Measurements from ENCODE around the gene MICU2.
"Not testable (repeated sequence)": the region's sequence is repeated elsewhere in the genome, so short reads cannot be mapped to it uniquely, and the experiment has no call there.

Gene MICU2

DNA sequence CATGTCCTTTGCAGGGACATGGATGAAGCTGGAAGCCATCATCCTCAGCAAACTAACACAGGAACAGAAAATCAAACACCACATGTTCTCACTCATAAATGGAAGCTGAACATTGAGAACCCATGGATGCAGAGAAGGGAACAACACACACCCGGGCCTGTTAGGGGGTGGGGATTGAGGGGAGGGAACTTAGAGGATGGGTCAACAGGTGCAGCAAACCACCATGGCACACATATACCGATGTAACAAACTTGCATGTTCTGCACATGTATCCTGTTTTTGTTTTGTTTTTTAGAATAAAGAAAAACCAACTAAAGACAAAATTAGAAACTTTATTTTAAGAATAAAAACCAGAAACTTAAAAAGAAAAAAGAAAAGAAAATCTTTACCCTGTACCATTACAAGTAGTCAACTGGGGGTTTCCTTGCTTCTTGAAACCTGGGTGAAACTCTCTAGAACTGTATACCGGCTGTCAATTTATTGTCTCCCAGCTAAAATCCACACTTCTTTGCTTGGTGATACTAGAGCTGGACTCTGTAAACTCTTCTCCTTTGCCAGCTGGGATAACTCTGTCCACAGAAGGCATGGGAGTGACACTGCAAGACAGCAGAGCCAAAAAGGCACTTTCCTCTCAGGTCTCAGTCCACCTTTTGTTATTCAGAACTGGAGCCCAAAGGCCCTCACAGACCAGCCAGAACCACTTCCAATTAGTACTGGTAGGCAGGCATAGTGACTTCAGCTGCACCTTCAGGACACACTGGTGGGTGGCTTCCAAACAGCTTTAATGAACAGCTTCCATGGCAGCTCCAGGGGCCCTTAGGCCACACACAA, 9.0 kb downstream of the MICU2 start:
- DNase-seq (ENCODE audit: low read depth, low spot score), result no peak

DNA sequence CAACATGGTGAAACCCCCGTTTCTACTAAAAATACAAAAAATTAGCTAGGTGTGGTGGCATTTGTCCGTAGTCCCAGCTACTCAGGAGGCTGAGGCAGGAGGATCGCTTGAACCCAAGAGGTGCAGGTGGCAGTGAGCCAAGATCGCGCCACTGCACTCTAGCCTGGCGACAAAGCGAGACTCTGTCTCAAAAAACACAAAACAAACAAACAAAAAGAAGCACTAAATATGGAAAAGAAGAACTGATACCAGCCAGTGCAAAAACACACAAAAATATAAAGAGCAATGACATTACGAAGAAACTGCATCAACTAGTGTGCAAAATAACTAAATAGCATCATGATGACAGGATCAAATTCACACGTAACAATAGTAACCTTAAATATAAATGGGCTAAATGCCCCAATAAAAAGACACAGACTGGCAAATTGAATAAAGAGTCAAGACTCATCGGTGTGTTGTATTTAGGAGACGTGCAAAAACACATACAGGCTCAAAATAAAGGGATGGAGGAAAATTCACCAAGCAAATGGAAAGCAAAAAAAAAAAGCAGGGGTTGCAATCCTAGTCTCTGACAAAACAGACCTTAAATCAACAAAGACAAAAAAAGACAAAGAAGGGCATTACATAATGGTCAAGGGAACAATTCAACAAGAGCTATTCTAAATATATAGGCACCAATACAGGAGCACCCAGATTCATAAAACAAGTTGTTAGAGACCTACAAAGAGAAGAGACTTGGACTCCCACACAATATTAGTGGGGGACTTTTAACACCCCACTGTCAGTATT, 13.1 kb downstream of the MICU2 start:
- DNase-seq (ENCODE audit: low read depth, low spot score), result not testable (repeated sequence)

DNA sequence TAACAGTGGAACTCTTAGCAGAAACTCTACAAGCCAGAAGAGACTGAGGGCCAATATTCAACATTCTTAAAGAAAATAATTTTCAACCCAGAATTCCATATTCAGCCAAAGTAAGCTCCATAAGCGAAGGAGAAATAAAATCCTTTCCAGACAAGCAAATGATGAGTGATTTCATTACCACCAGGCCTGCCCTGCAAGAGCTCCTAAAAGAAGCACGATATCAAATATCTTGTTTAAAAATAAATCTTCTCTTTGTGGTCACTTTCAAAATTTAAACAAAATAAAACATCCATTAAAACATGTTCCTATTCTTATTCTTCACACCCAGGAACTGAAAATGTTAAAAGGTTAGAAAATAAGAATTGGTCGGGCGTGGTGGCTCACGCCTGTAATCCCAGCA, 13.7 kb downstream of the MICU2 start:
- no peak for DNase-seq (ENCODE audit: low read depth, low spot score)

DNA sequence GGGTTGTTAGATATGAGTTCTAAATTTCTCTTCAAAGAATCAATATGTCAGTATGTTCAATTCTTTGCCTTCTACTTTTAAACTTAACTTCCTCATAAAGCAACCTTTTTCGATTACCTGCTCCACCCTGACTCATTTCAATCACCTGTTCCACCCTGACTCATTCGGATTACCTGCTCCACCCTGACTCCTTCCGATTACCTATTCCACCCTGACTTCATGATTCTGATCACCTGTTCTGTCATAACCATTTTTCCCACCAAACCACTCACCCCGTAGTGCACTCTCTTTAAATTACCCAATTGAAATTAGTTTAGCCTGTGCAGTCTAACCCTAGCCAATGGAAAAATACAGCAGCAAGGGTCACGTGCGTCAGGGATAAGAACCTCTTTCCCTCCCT, 14.5 kb downstream of the MICU2 start:
- DNase-seq (ENCODE audit: low read depth, low spot score), result not testable (repeated sequence)

DNA sequence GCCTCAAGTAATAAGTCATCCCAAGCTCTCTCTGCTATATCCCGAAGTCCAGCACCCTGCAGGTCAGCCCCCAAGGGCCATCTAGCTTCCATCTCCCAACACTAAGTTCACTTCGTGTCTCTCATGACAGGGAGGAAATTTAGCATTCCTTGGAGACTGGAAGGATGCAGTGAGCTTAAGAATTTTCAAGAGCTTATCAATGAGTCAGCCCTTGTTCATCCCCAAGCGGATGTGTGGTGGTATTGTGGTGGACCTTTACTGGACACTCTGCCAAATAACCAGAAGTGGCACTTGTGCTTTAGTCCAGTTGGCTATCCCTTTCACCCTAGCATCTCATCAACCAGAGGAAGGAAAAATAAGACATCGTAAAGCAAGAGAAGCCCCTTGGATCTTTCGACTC, 15.6 kb downstream of the MICU2 start:
- not testable (repeated sequence) for DNase-seq (ENCODE audit: low read depth, low spot score)

DNA sequence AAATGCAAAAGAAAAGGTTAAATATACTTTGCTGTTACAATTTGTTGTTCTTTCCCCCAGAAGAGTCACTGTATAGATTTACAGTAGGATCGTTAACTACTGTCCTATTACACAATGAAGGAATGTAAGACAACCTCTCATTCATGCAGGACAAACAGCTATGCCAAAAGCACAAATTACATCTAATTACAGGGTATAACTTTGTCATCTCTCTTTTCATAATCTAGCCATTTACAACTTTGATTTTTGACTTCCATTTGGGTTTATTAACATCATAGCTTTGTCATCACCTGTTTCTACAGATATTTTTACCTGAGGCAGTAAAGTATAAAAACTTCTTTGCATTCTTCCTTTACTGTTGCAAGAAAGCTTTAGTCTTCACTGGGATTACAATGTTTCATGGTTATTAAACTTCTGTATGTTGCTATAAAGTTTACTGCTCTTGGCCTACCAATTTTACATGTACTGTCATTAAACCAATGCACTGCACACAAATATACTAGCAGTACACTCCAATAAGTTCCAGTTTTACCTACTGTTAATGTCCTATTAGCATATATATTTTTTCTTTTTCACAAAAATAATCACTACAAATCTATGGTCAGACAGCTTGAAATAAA, 18.9 kb downstream of the MICU2 start:
- no peak for DNase-seq (ENCODE audit: low read depth, low spot score)

DNA sequence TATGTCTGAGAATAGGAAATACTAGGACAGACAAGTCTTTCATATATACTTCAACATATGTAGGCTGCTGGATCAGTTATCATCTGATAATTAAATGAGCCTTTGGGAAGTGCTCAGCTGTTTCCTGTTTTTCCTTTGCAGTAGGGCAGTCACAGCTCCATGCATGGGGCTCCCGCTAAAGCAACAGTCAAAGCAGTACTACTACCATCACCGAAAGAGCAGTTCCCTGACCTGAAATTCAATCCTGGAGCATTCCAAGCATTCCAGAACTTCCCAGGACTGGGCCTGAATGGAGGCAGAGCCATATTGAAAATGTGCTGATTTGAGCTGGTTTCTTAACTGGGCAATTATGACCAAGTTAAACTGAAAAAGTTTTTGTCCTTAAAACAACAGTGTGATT, 20.5 kb downstream of the MICU2 start:
- DNase-seq (ENCODE audit: low read depth, low spot score), result peak; percentile 44

DNA sequence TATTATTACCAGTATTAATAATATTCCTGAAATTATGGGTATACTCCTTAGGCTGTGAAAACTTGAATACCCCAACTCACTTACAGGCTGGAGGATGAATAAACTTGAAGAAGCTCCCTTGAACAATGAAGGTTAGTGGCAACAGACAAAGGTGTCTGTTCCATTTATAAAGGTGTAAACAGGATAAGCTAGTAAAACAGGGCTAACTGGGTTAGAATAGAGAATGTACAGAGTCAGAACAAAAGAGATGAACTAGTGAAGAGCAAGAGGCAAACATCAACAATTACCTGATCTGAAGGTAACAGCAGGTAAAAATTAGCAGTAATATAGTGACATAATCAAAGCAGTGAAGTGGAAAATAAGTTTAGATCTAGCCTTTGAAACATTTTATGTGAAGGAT, 23.2 kb downstream of the MICU2 start:
- DNase-seq (ENCODE audit: low read depth, low spot score), result no peak

DNA sequence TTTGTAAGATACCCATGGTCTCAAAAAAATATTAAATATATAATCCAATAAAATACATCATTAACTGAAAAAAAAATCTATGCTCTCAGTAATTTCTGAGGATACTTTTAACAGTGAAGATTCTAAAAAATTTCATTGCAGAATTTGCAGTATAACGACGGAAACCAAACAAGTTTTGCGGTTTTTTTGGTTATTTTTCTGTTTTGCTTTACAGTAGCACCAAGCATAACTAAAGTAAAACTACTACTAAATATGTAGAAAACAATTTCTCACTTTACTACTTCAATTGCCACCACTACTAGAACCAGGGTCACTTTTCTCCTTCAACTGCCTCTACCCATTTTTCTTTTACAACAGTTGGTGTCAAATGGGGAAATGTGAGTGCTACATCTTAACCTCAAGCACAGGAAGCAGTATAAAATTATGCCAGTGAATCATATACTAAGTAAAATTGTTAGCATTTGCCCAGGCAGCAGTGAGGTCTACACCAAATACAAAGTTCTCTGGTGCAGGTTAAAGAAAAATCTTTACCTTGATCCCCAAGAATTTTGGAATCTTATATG, 24.1 kb downstream of the MICU2 start:
- no peak for DNase-seq (ENCODE audit: low read depth, low spot score)

DNA sequence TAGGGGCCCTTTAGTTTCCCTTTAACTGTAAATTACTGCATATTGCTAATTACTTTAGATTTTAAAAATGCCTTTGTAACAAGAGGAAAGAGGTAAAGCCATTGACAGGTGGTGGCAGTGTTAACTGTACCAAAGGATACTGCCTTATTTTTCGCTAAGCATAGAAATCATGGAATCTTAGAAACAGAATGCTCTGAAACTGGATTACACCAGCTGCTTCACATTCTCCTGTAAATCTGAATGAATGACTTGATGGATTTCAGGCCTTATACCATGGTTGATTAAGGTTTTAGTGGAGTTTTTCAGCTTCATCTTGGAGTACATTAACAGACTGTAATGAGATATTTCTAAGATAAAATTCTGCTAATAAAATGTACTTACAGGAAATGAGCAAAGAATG, 25.2 kb downstream of the MICU2 start:
- no peak for DNase-seq (ENCODE audit: low read depth, low spot score)

DNA sequence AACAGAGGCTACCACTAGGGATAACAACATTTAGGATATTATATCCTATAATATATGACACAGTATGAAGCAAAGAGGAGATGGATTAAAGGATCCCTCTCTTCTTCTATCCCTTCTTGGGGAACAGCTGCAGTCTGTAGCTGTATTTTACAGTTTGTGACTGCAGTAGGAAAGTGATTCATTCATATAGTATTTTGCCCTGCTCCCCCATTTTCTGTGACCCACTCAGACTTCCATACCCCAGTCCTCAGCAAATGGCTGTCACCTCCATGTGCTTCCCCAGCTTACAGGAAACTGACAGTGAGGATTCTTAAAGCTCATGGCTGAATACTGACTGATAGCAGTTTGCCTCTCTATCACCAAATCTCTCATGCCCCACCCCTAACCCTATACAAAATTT, 27.5 kb downstream of the MICU2 start:
- no peak for DNase-seq (ENCODE audit: low read depth, low spot score)

DNA sequence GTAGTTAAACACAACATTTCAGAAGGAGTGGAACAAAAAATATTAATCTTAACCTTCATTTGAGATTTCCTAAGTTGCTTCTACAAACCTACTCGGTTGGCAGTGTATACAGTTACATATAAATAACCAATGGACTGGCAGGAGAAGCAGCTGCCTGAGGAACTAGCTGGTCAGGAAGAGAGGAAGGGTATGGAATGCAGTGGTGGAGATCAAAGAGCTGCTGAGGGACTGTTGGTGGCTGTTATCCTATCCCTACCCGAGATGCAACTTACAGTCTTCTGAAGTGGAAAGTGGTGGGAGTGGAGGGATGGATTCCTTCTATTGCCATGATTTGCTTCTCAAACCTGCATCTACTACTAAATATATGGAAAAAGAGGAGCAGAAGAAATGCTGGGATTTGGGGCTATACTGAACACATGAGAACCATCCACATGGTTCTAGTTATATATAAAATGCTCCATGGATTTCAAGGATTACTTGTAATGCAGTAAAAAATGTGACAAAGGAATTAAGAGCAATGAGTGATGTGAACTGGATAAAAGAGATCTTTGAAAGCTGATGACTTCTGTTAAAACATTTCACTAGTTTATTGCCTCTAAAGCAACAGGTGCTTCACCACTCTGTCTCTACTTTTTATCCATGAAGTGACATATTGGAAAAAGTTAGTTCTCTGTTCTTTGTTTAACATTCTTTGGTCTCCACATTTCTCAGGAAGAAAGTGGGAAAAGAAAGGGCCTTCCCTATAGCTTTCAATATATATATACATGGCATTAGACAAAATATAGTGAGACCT, 29.9 kb downstream of the MICU2 start:
- no peak for DNase-seq (ENCODE audit: low read depth, low spot score)

DNA sequence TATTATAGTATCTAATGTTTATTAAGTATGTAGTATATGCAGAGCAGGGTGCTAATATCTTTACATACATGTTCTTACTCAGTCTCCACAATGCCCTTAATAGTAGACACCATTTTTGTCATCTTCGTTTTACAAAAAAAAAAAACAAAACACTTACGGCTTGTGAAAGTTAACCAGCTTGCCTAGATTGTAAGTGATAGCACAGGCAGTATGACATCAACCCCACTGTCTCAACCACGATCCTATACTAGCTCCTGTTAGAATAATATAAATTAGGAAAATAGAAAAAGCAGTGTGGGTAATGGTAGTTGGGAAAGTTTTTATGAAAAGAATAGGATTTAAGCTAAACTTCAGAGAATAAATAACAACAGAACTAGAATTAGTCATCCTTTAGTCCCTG, 34.3 kb downstream of the MICU2 start:
- no peak for DNase-seq (ENCODE audit: low read depth, low spot score)

DNA sequence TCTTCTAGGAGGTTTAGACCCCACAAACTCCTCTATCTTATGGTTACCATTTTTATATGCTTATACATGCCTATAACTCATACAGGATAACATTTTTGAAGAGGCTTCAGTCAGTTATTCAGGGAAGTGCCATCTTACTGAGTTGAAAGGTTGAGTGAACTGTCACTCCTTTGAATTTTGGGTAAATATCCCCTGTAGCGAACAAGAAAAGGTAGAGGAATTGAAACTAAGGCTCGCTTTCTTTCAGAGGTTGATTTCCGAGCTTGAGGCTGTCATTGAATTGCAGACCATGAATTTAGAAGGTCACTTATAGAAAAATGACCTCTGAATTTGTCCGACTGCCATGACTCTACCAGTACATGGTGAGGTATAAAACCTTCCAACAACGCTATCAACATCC, 35.1 kb downstream of the MICU2 start:
- no peak for DNase-seq (ENCODE audit: low read depth, low spot score)

DNA sequence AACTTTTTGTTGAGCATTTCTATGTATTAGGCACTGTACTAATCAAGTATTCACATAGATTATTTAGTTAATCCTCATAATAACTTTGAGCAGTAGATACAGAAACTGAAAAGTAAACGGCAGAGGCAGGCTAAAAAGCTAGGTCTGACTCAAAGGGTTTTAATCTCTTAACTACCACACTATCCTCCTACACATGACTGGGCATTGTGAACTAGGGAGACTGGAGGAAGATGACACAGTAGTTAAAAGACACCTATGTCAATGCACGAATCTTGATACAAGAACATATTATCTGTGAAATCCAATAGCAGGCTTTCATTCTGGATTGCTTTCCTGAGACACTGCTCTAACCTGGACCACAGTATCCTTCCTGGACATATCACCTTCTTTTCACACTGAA, 36.3 kb downstream of the MICU2 start:
- DNase-seq (ENCODE audit: low read depth, low spot score), result no peak

DNA sequence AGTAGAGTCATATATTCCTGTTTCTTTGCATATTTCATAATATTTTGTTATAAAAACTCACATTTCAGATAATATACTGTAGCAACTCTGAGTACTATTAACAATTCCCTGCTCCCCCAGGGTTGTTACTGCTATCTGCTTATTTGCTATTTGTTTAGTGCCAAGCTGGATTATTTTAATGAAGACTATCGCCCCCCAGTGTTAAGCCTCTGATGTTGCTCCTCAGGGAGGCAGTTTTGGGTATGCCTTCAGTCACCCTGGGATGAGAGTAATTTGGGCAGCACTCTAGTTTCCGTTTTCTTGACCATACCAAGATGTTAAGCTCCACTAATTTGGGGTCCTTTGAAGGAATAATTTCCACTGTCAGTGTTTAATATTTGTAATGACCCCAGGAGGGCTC, 46.0 kb downstream of the MICU2 start:
- no peak for DNase-seq (ENCODE audit: low read depth, low spot score)

DNA sequence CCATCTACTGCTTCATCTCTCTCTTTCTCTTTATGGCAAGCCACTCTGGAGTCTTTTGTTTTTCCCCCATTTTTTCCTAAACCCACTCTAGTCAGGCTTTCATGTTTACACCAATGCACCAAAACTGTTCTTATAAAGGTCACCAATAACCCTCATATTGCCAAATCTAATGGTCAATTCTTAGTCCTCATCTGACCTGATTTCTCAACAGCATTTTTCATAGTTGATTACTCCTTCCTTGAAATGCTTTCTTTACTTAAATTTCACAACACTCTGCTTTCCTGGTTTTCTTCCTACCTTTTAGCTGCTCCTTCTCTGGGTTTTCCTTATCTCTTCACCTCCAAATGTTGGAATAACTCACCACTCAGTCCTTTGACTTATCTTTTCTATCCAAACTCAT, 47.9 kb downstream of the MICU2 start:
- no peak for DNase-seq (ENCODE audit: low read depth, low spot score)

DNA sequence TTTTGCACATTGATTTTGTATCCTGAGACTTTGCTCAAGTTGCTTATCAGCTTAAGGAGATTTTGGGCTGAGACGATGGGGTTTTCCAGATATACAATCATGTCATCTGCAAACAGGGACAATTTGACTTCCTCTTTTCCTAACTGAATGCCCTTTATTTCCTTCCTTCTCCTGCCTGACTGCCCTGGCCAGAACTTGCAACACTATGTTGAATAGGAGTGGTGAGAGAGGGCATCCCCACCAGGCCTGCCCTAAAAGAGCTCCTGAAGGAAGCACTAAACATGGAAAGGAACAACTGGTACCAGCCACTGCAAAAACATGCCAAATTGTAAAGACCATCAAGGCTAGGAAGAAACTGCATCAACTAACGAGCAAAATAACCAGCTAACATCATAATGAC, 50.7 kb downstream of the MICU2 start:
- DNase-seq (ENCODE audit: low read depth, low spot score), result not testable (repeated sequence)

DNA sequence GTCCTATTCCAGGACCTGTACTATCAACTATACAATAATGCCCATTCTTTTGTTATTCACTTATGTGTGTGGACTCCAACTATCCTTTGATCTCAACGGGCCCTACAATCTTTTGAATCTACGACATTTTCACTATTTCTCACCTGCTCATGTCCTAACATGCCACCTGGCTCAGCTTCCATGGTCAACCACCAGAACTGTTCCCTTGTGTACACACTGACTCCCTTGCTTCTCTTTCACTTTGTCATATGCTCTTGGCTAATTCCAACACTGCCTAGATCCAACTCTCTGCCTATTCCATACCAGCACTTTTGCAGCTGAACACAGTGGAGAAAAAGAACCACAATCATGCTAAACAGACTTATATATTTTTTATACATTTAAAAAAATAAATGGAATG, 53.1 kb downstream of the MICU2 start:
- no peak for DNase-seq (ENCODE audit: low read depth, low spot score)

DNA sequence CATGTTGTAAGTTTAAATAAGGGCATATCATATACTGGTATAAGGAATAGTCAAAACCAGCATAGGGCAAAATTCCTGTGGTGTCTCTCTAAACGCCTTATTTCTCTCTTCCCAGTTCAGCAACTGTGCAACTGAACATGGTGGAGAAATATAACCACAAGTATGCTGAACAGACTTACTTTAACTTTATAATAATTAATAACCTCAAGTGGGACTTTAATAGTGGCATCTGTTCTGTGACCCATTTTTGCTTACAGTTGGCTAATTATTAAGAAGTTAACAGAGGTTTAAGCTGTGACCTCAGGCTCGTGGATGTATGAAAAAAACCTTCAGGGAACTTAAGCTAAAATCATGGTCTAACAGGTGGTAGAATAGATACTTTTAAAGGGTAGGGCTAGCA, 54.3 kb downstream of the MICU2 start:
- DNase-seq (ENCODE audit: low read depth, low spot score), result no peak

DNA sequence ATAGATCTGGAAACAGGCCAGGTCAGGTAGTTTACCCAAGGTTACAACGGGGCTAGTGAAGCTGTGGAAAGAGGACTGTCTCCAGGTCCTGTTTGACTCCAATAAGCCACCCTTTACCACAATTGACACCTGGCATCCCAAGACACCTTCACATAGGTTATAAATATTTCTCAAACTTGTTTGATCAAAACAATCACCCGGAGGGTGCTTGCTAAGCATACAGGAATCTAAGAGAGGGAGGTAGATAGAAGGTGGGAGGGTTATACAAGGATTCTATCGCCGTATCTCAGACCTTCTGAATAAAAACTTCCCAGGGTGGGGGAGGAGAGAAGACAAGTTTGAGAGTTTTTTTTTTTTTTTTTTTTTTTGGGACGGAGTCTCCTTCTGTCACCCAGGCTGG, 55.4 kb downstream of the MICU2 start:
- no peak for DNase-seq (ENCODE audit: low read depth, low spot score)

DNA sequence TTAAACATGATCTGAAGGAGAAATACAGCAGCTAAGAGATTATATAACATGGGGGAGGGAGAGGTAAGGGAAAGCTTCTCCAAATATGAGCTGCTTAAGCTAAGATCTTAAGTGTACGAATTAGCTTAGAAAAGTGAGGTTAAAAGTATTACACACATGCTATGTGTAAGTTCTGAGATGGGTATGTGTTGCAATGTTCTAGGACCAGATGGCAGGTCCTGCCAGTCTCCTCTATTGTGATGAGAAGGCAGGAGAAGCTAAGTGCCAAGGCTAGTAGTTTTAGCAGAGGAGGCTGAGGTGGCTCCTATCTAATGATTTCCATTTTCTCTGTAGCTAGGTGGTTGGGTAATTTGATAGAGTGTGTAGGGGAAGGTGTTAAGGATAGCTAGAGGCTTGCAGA, 57.6 kb downstream of the MICU2 start:
- DNase-seq (ENCODE audit: low read depth, low spot score), result no peak

Measured in smooth muscle cell of the brain vasculature (primary cell).